IMR-90 (cell line): ENCODE data around the gene PRIMA1. TPM values are rescaled to one million over a fixed set of nuclear protein-coding genes. Genes with fewer than 3 reads are reported as not detected.

Experiments
- ATAC-seq: fragments of 200-7000 bp; cut with Tn5 transposase; 2 replicates; pipeline ENCODE4 v1.9.1; 2020; ENCODE audit warnings: low read depth, mild to moderate bottlenecking, moderate library complexity
- BruUV-seq: library from RNA; stranded (reverse); fragments of 400-500 nt; replicated peaks from 2 replicates; lab custom pipeline; 2021; lab: Mats Ljungman, UMichigan
- CTCF ChIA-PET: fragments of 300-600 bp; formaldehyde crosslinking; extraction: SDS; loops from one replicate; lab custom pipeline; 2021; ENCODE audit warnings: antibody characterized with exemption; lab: Yijun Ruan, JAX
- POLR2A ChIA-PET: fragments of 300-600 bp; sonication (Branson Sonifier 250); formaldehyde crosslinking; loops from one replicate; lab custom pipeline; 2022; ENCODE audit warnings: antibody characterized with exemption; ENCODE audit not compliant: unreplicated experiment; lab: Charles Lee
- DNase-seq: peaks from one replicate; pipeline ENCODE4 v3.0.0; 2013
- H2AFZ ChIP-seq: replicated peaks from 2 replicates; pipeline ENCODE3; 2013; ENCODE audit warnings: low read length, mild to moderate bottlenecking; ENCODE audit not compliant: poor library complexity
- H2AK5ac ChIP-seq: 2 replicates; pipeline ENCODE4 v1.6.1; 2013; ENCODE audit warnings: low read depth, low read length, inconsistent platforms
- H2AK9ac ChIP-seq: replicated peaks from 2 replicates; pipeline ENCODE3; 2013; ENCODE audit warnings: mild to moderate bottlenecking, low read depth, low read length, moderate library complexity; ENCODE audit not compliant: poor library complexity
- H2BK120ac ChIP-seq: 2 replicates; pipeline ENCODE4 v1.6.1; 2013; ENCODE audit warnings: low read depth, low read length, inconsistent platforms
- H2BK15ac ChIP-seq: 3 replicates; pipeline ENCODE4 v1.6.1; 2013; ENCODE audit warnings: low read depth, low read length, inconsistent platforms
- H2BK20ac ChIP-seq: 2 replicates; pipeline ENCODE4 v1.6.1; 2013; ENCODE audit warnings: low read depth, mild to moderate bottlenecking, inconsistent platforms, low read length, moderate library complexity
- H2BK5ac ChIP-seq: 2 replicates; pipeline ENCODE4 v1.6.1; 2013; ENCODE audit warnings: mild to moderate bottlenecking, low read depth, low read length, inconsistent platforms; ENCODE audit not compliant: poor library complexity, severe bottlenecking
- H3K14ac ChIP-seq: replicated peaks from 2 replicates; pipeline ENCODE4 v1.6.1; 2013; ENCODE audit warnings: low read depth, low read length, inconsistent platforms
- H3K18ac ChIP-seq: 2 replicates; pipeline ENCODE4 v1.6.1; 2013; ENCODE audit warnings: low read depth, low read length, control low read depth
- H3K23ac ChIP-seq: 2 replicates; pipeline ENCODE4 v1.6.1; 2013; ENCODE audit warnings: low read depth, low read length, inconsistent platforms
- H3K27ac ChIP-seq: 2 replicates; pipeline ENCODE4 v1.5.1; 2013; ENCODE audit warnings: mild to moderate bottlenecking, control low read depth, low read length; ENCODE audit not compliant: insufficient read depth
- H3K27me3 ChIP-seq: 2 replicates; pipeline ENCODE4 v1.6.1; 2013; ENCODE audit warnings: low read length; ENCODE audit not compliant: control insufficient read depth, insufficient read depth
- H3K36me3 ChIP-seq: 2 replicates; pipeline ENCODE4 v1.6.1; 2013; ENCODE audit warnings: low read length, mixed read lengths; ENCODE audit not compliant: control insufficient read depth, insufficient read depth
- H3K4ac ChIP-seq: 2 replicates; pipeline ENCODE4 v1.6.1; 2013; ENCODE audit warnings: low read depth, low read length, inconsistent platforms
- H3K4me1 ChIP-seq: 2 replicates; pipeline ENCODE4 v1.6.1; 2013; ENCODE audit warnings: low read length, mixed read lengths; ENCODE audit not compliant: control insufficient read depth, insufficient read depth
- H3K4me2 ChIP-seq: 2 replicates; pipeline ENCODE4 v1.6.1; 2013; ENCODE audit warnings: low read depth, mild to moderate bottlenecking, control low read depth, low read length, moderate library complexity
- H3K4me3 ChIP-seq: 2 replicates; pipeline ENCODE4 v1.5.1; 2013; ENCODE audit warnings: low read depth, mild to moderate bottlenecking, control low read depth, low read length, moderate library complexity; ENCODE audit not compliant: insufficient read depth
- H3K56ac ChIP-seq: 2 replicates; pipeline ENCODE4 v1.6.1; 2013; ENCODE audit warnings: low read length, inconsistent platforms; ENCODE audit not compliant: insufficient read depth; ENCODE audit errors: extremely low read depth
- H3K79me1 ChIP-seq, 2 experiments: 2 replicates each; pipeline ENCODE4 v1.6.1; 2013; ENCODE audit warnings: low read length in 2 of 2, inconsistent platforms in 1 of 2, low read depth in 1 of 2
- H3K9ac ChIP-seq: 2 replicates; pipeline ENCODE4 v1.6.1; 2013; ENCODE audit warnings: low read depth, low read length, control low read depth
- H3K9me1 ChIP-seq: 2 replicates; pipeline ENCODE4 v1.6.1; 2013; ENCODE audit warnings: low read length, inconsistent platforms; ENCODE audit not compliant: insufficient read depth
- H3K9me3 ChIP-seq: 2 replicates; pipeline ENCODE4 v1.6.1; 2013; ENCODE audit warnings: low read length; ENCODE audit not compliant: control insufficient read depth, insufficient read depth
- H4K20me1 ChIP-seq: 2 replicates; pipeline ENCODE4 v1.6.1; 2013; ENCODE audit warnings: low read length, inconsistent platforms; ENCODE audit not compliant: insufficient read depth
- H4K5ac ChIP-seq: 2 replicates; pipeline ENCODE4 v1.6.1; 2013; ENCODE audit warnings: mild to moderate bottlenecking, low read depth, low read length, control low read depth
- H4K8ac ChIP-seq, 2 experiments: 2 replicates each; pipeline ENCODE4 v1.6.1; 2013; ENCODE audit warnings: low read depth in 2 of 2, low read length in 2 of 2, control low read depth in 1 of 2, inconsistent platforms in 1 of 2
- H4K91ac ChIP-seq: 2 replicates; pipeline ENCODE4 v1.6.1; 2013; ENCODE audit warnings: low read depth, low read length, inconsistent platforms; ENCODE audit not compliant: insufficient read depth
- BHLHE40 ChIP-seq: fragments of 150-350 bp; IDR thresholded peaks from 2 replicates; pipeline ENCODE4 v1.6.1; 2016; ENCODE audit warnings: mild to moderate bottlenecking, low read depth, low read length
- CEBPB ChIP-seq: IDR thresholded peaks from 2 replicates; pipeline ENCODE4 v1.6.1; 2012; ENCODE audit warnings: low read depth, low read length, improper control_type of control experiment
- CHD1 ChIP-seq: IDR thresholded peaks from 2 replicates; pipeline ENCODE4 v1.6.1; 2012; ENCODE audit warnings: low read depth, low read length, improper control_type of control experiment
- FOS ChIP-seq: fragments of 150-350 bp; IDR thresholded peaks from 2 replicates; pipeline ENCODE4 v1.6.1; 2016; ENCODE audit warnings: low read depth, low read length
- MAFK ChIP-seq: IDR thresholded peaks from 2 replicates; pipeline ENCODE4 v1.6.1; 2012; ENCODE audit warnings: low read depth, low read length, improper control_type of control experiment
- RAD21 ChIP-seq: IDR thresholded peaks from 2 replicates; pipeline ENCODE4 v1.6.1; 2012; ENCODE audit warnings: low read length, improper control_type of control experiment
- RCOR1 ChIP-seq: IDR thresholded peaks from 2 replicates; pipeline ENCODE4 v1.6.1; 2012; ENCODE audit warnings: mild to moderate bottlenecking, low read length, improper control_type of control experiment; ENCODE audit not compliant: insufficient replicate concordance
- whole genome bisulfite sequencing, 2 experiments: methylation state at CpG; one replicate each; pipeline versions ENCODE4 v1.1.5 to v1.1.7; 2013; ENCODE audit warnings: missing lambda C conversion rate in 2 of 2; ENCODE audit not compliant: insufficient read length in 1 of 2; ENCODE audit errors: extremely low coverage in 2 of 2; 5-methylcytosine and 5-hydroxymethylcytosine counted together
- dilution Hi-C: fragments of 300-500 bp; cut with HindIII; formaldehyde crosslinking; loops from one replicate; pipeline ENCODE4 v1.14.3; 2018; ENCODE audit warnings: low sequenced_read_pairs; ENCODE audit not compliant: unreplicated experiment
- in situ Hi-C: fragments of 300-500 bp; cut with MboI; formaldehyde crosslinking; loops from 3 replicates; pipeline ENCODE4 v1.14.3; 2019; ENCODE audit warnings: low sequenced_read_pairs, inconsistent platforms, mixed read lengths
- intact Hi-C: fragments of 100-400 bp; cut with micrococcal nuclease; formaldehyde crosslinking; loops from 2 replicates; pipeline ENCODE4 v1.10.0; 2022
- polyA plus RNA-seq, 3 experiments: library from polyadenylated mRNA; depleted of rRNA; stranded (reverse); fragments of >200 nt; gene quantifications; 2 replicates each; pipeline ENCODE4 v1.2.3, GENCODE V29; 2012; ENCODE audit warnings: low replicate concordance in 1 of 3
- total RNA-seq: library from RNA; depleted of rRNA; stranded (reverse); fragments of >200 nt; gene quantifications from 2 replicates; pipeline ENCODE4 v1.2.3, GENCODE V29; 2012
- TF ChIP-seq, protein P1 (sequence below): fragments of 150-350 bp; IDR thresholded peaks from 2 replicates; pipeline ENCODE4 v1.6.1; 2017; ENCODE audit warnings: mild to moderate bottlenecking, antibody characterized with exemption, low read length, low read depth
- TF ChIP-seq, protein P2 (sequence below): conservative IDR thresholded peaks from 2 replicates; pipeline ENCODE4 v1.5.1; 2012; ENCODE audit warnings: mild to moderate bottlenecking, low read depth, low read length, improper control_type of control experiment
- TF ChIP-seq, protein P3 (sequence below): fragments of 150-350 bp; IDR thresholded peaks from 2 replicates; pipeline ENCODE4 v1.6.1; 2016; ENCODE audit warnings: low read depth, mild to moderate bottlenecking, low read length, moderate library complexity, borderline replicate concordance

Gene PRIMA1
- total and polyA plus RNA-seq, 2 of the 4 experiments (the other 2 are of a cell fraction) = not detected

DNA sequence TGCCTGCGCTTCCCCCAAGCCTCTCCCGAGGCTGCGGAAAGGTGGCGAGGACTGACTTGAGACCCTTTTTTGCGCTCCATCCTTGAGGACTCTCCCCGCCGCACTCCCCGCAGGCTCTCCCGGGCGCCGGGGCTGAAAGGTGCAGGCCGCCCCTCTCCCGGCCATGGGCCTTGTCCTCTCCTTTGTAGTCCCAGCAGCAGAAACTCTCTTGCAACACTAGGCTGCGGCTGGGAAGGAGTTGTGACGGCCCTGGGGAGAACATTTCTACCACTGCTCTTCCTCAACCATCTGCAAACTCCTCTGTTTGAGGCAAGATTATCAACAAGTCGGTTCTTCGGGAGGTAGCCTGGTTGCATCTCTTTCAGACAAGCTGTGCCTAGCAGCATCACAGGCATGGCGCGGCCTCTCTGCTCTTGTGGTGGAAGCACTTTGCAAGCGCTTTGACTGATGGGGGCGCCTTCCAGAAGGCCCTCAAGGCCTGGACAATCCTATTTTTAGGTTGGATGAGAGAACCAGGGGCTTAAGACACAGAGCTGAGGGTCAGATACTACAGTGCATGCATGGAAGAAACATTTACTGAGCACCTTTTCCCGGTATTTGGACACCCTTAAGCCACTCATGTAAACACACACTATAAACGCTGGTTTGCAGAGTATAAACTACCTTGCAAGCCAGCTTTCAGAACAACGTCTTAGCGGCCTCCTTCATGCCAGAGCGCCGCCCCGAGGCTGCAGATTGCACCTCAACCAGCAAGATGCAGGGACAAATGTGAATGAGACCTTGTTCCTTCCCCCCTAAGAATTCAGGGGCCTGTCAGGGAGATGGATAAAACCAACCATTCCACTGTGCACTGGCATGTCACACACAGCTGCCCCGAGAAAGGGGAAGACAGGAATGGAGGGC is 1.2 kb upstream of the PRIMA1 start (continued):
- no peak for TF ChIP-seq RAD21

GRCh38 chr14:93788543-93789227 is 400 bp upstream of the PRIMA1 start:
- no peak for DNase-seq
- in situ Hi-C loops (no loop called here), dilution Hi-C loops (no loop called here), intact Hi-C loops (no loop called here)
- no peak overlapping the region for H3K18ac ChIP-seq
- H3K23ac ChIP-seq = no peak overlapping the region
- no peak overlapping the region for H3K14ac ChIP-seq
- H3K27me3 ChIP-seq = peaks cover 11% of the 10 kb centered on the region
- no peak overlapping the region for H2BK20ac ChIP-seq
- no peak overlapping the region for H3K4me3 ChIP-seq
- no peaks in the 10 kb centered on the region for H3K36me3 ChIP-seq
- ATAC-seq = peak; percentile 32; the same call in 1 of the 2 replicates
- H3K4me1 ChIP-seq = no peaks in the 10 kb centered on the region
- no peak overlapping the region for H2BK120ac ChIP-seq
- ChIA-PET POLR2A (no interaction called here), CTCF (no interaction called here)
- no peak overlapping the region for H4K5ac ChIP-seq
- WGBS, 2 experiments = 1% methylated on average over 26 of the region's 79 CpGs; no CpG with 5 or more reads in 1 of the 2 experiments
- H2BK15ac ChIP-seq = no peak overlapping the region
- H2AK9ac ChIP-seq = no peak overlapping the region
- H3K56ac ChIP-seq = no peak overlapping the region
- no peaks in the 10 kb centered on the region; the same call in none of the 2 replicates for H3K9me3 ChIP-seq
- no peak overlapping the region for H2AK5ac ChIP-seq
- H2AFZ ChIP-seq = no peak overlapping the region
- H3K79me1 ChIP-seq = no peaks in the 10 kb centered on the region
- H3K27ac ChIP-seq = no peak overlapping the region
- H4K8ac ChIP-seq = no peak overlapping the region
- no peaks in the 10 kb centered on the region for H4K20me1 ChIP-seq
- no peaks in the 10 kb centered on the region for H3K9me1 ChIP-seq
- no peak overlapping the region; the same call in 1 of the 2 replicates for H3K4me2 ChIP-seq
- no peak overlapping the region for H3K4ac ChIP-seq
- H3K9ac ChIP-seq = no peak overlapping the region
- BruUV-seq = no TSS peak
- no peak overlapping the region for H2BK5ac ChIP-seq
- no peak overlapping the region for H4K91ac ChIP-seq
- TF ChIP-seq, protein P1, sequence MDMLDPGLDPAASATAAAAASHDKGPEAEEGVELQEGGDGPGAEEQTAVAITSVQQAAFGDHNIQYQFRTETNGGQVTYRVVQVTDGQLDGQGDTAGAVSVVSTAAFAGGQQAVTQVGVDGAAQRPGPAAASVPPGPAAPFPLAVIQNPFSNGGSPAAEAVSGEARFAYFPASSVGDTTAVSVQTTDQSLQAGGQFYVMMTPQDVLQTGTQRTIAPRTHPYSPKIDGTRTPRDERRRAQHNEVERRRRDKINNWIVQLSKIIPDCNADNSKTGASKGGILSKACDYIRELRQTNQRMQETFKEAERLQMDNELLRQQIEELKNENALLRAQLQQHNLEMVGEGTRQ = no peak
- TF ChIP-seq CEBPB (no peak), FOS (no peak), RCOR1 (no peak), BHLHE40 (no peak), CHD1 (no peak), MAFK (no peak)
- TF ChIP-seq, protein P2, sequence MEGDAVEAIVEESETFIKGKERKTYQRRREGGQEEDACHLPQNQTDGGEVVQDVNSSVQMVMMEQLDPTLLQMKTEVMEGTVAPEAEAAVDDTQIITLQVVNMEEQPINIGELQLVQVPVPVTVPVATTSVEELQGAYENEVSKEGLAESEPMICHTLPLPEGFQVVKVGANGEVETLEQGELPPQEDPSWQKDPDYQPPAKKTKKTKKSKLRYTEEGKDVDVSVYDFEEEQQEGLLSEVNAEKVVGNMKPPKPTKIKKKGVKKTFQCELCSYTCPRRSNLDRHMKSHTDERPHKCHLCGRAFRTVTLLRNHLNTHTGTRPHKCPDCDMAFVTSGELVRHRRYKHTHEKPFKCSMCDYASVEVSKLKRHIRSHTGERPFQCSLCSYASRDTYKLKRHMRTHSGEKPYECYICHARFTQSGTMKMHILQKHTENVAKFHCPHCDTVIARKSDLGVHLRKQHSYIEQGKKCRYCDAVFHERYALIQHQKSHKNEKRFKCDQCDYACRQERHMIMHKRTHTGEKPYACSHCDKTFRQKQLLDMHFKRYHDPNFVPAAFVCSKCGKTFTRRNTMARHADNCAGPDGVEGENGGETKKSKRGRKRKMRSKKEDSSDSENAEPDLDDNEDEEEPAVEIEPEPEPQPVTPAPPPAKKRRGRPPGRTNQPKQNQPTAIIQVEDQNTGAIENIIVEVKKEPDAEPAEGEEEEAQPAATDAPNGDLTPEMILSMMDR = no peak
- TF ChIP-seq, protein P3, sequence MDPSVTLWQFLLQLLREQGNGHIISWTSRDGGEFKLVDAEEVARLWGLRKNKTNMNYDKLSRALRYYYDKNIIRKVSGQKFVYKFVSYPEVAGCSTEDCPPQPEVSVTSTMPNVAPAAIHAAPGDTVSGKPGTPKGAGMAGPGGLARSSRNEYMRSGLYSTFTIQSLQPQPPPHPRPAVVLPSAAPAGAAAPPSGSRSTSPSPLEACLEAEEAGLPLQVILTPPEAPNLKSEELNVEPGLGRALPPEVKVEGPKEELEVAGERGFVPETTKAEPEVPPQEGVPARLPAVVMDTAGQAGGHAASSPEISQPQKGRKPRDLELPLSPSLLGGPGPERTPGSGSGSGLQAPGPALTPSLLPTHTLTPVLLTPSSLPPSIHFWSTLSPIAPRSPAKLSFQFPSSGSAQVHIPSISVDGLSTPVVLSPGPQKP = no peak
